Liver (tissue), 3 donors: ENCODE measurements around the gene EMCN.

Source experiments
- ATF3 ChIP-seq: IDR thresholded peaks from 2 replicates; pipeline ENCODE4 v1.6.1; 2016; ENCODE audit warnings: antibody characterized with exemption
- CTCF ChIP-seq: fragments of 150-350 bp; IDR thresholded peaks from 2 replicates; pipeline ENCODE4 v1.5.1; 2017; ENCODE audit warnings: improper control_type of control experiment, low read depth, low read length; ENCODE audit not compliant: missing input control
- EGR1 ChIP-seq, 2 donors: IDR thresholded peaks; 2 replicates each; pipeline ENCODE4 v1.6.1; 2016 to 2018; ENCODE audit warnings: antibody characterized with exemption in 2 of 2, low read depth in 2 of 2
- FOXA2 ChIP-seq: IDR thresholded peaks from 2 replicates; pipeline ENCODE4 v1.6.1; 2016; ENCODE audit warnings: antibody characterized with exemption
- GABPA ChIP-seq, 2 donors: IDR thresholded peaks in 1 of 2; conservative IDR thresholded peaks in 1 of 2; 2 replicates each; pipeline ENCODE4 v1.6.1; 2016; ENCODE audit warnings: antibody characterized with exemption in 2 of 2, mild to moderate bottlenecking in 1 of 2, moderate library complexity in 1 of 2
- JUND ChIP-seq, 2 donors: IDR thresholded peaks; 2 replicates each; pipeline ENCODE4 v1.6.1; 2016; ENCODE audit warnings: antibody characterized with exemption in 2 of 2
- MAX ChIP-seq: IDR thresholded peaks from 2 replicates; pipeline ENCODE4 v1.6.1; 2016; ENCODE audit warnings: antibody characterized with exemption
- RAD21 ChIP-seq, 2 donors: IDR thresholded peaks; 2 replicates each; pipeline ENCODE4 v1.6.1; 2016; ENCODE audit warnings: antibody characterized with exemption in 2 of 2, mild to moderate bottlenecking in 2 of 2
- REST ChIP-seq: IDR thresholded peaks from 2 replicates; pipeline ENCODE4 v1.6.1; 2016; ENCODE audit warnings: antibody characterized with exemption, mild to moderate bottlenecking
- TAF1 ChIP-seq: conservative IDR thresholded peaks from 2 replicates; pipeline ENCODE4 v1.6.1; 2016; ENCODE audit warnings: antibody characterized with exemption, mild to moderate bottlenecking
- YY1 ChIP-seq: IDR thresholded peaks from 2 replicates; pipeline ENCODE4 v1.6.1; 2016; ENCODE audit warnings: antibody characterized with exemption, mild to moderate bottlenecking
- ZBTB33 ChIP-seq: IDR thresholded peaks from 2 replicates; pipeline ENCODE4 v1.6.1; 2016; ENCODE audit warnings: antibody characterized with exemption
- donor health status: healthy.
- donor health status: healthy.

- TF ChIP-seq CTCF = no peak
- TF ChIP-seq REST = no peak
- no peak for TF ChIP-seq YY1
- no peak for TF ChIP-seq TAF1
- TF ChIP-seq ZBTB33 = no peak
- no peak for TF ChIP-seq FOXA2
- no peak for TF ChIP-seq JUND (IDR thresholded peaks at IDR 0.05)
- TF ChIP-seq MAX = no peak
- TF ChIP-seq GABPA (IDR thresholded peaks at IDR 0.05 in 1 of 2, conservative IDR thresholded peaks at IDR 0.05 in 1 of 2) = no peak
- TF ChIP-seq RAD21 (IDR thresholded peaks at IDR 0.05) = no peak
- no peak for TF ChIP-seq ATF3
- TF ChIP-seq EGR1 (IDR thresholded peaks at IDR 0.05; ENCODE audit: low read depth in 2 of 2) = no peak
These were observed 8.4 kb downstream of the EMCN start for GRCh38 chr4:100509386-100509785.
